Measurements from ENCODE around the gene RCN1.
"Not testable (repeated sequence)": the region's sequence is repeated elsewhere in the genome, so short reads cannot be mapped to it uniquely, and the experiment has no call there.

RCN1 gene

DNA sequence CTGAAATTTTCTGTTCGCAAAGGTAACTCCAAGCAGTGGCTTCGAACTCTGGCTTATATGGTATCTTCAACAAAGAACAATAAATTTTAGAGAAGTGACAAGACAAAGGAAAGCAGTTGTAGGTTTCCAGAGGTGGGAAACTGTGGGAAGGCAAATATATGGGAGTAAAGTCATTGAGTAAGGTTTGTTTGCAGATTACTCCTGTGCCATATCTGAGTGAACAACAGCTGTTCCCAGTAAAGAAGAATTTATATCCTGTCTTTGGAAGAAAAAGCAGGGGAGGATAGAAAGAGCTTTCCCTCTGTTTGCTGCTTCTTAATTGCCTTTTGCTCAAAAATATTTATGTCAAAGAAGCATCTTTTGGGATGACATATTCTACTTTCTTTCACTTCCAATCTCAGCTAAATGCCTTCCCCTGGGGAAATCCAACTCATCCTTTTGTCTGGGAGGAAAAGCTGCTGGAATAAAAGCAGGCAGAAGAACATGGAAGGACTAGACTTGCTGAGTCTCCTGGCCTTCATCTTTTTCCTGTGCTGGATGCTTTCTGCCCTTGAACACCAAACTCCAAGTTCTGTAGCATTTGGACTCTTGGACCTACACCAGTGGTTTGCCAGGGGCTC lies 10.4 kb upstream of the RCN1 start:
- DNase-seq, result no peak

DNA sequence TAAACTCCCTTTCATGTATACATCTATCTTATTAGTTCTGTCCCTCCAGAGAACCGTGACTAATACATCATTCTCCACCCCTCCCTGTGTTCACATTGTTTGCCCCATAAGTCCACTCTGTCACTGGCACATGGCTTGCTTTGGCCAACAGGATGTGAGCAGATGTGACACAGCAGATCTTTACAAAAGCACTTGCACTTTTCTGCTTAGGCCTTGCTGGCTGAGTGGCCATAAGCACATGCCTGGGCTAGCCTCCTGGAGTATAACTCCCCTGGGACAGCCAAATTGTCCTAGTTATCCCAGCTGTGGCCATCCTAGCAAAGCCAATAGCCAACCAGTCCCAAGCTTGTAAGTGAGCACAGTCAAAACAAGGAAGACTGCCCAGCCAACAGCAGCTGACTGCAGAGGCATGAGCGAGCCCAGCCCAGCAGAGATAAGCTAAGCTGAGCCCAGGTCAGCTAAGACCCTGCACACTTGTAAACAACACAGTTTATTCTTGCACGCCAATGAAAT lies 9.7 kb upstream of the RCN1 start:
- DNase-seq, result no peak

DNA sequence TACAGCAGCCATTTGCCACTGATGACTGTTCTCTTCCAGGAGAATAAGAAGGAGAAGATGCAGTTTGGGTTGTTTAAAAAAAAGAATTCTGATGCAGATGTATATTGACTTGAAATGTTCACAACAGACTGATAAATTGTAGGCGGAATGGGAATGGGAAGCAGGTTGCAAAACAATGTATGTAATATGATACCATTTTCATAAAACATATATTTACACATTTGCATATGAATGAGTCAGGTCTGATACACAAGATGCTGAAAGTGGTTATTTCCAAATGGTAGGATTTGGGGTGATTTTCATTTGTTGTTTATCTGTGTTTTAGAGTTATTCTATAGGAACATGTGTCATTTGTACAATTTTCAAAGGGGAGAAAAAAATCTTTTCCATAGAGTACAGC lies 9.0 kb upstream of the RCN1 start:
- DNase-seq, result no peak

DNA sequence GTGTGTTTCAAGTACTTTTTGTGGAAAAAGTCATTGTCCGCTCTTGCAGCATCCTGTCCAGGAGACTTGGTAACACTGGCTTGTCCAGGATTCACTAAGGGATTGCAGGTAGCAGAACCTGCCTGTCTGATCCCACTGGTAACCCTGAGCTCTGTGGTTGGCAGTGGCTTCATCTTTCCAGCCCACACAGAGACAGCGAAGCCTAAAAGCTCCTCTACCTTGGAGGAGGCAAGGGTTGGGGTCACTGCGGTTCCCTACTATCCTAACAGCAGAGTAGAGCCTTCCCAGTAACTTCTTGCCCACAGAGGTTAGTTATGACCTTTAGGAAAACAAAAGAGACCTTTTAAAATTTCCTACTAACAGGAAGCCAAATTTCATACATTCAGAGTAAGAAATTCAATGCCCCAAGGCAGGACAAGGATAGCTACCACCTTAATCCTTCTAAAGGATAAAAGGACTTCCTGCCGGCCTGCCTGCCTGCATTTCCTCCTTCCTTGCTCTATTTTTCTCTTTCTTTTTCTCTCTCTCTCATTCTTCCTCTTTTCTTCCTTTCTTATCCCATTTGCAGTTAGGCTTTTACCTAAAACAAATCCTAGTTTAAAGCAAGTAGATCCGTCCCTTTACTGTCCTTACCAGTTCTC lies 8.4 kb upstream of the RCN1 start:
- DNase-seq, result no peak

DNA sequence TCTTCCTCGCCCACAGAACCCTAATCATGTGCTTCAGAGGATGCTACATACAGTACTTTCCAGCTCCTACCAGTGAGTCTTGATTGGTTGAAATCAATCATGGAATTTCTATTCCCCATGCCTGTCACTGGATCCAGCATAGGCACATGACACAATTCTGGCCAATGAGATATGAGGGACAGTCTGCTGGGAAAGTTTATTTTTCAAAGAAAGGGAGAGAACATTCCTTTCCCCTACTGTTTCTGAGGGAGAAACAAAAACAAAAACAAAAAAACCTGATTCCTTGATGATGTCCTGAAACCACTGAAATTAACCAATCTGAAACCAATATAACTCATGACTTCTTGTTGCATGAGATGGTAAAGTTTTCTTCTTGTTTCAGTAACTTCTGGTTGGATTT lies 3.3 kb upstream of the RCN1 start:
- no peak for DNase-seq

DNA sequence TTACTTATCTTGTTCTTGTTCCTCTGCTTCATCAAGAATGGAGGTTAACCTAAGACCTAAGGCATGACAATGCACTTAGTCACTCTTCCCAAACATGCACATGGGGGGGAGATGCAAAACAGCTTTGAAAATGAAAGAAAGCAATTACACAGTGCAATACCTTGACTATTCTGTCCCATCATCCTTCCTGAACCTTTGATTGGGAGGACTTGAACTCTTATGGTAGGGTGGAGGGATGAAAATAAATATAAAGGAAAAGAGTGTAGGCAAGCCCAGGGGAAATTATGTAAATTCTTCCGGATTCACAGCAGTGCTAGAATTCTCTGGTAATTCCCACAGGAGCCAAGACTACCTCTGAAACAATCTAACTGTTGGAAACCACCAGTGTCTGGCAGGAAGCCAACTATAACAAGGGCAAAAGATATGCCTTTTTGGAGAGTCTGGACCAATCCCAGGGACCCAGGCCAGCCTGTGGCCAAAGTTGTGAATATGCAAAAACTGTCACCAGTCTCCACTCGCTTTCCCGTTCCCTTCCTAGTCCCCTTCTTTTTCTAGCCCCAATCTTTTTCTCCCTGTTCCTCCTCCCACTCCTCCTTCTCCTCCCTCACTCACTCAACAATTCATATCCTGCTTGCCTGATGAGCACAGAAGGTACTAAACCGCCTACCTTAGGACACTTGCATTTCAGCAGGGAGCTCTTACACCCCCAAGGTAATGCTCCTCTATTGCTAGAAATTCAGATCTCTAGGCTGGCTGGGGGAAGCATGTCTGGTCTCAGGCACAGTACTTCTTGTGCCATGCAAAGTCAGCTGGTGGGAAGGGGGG lies 2.5 kb upstream of the RCN1 start:
- peak; percentile 49 for DNase-seq

DNA sequence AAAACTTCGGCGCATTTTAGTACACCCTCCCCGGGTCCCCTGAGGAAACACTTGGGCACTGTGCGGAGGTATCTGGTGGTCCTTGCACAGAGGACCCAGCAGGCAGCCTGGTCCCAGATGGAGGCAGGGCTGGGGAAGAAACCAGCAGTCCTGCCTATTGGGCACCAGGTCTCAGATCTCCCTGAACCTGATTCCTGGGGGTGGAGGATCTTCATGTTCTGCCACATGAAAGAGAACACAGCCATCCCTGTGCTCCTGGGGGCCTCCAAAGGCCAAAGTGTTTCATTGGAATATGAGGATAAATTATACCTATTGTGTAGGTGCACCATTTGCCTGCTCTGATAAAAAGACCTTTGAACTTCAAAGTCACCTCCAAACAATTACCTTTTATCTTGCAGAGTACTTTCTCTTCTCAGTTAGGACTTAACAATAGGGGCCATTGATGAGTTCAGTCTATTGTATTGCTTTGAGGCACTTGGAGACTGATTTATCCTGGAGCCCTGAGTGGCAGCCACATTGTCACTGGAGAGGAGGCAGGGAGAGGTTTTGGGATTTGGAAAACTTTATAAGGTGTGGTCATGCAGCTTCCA lies 1.8 kb downstream of the RCN1 start:
- no peak for DNase-seq

DNA sequence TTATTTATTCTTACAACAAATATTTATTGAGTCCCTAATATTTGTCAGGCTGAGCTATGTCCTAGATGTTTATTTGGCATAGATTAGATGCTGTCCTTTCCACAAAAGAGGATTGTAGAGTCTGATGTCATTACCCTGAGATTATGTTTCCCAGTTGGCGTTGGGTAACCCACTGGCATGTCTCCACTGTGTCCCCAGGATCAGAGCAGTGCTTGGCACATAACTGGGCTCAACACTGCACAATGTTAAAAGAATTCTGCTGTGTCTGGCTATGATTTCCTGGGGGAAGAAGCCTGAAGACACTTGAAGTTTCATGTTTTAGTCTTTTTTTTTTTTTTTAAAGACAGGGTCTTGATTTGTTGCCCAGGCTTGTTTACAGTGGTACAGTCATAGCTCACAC lies 4.0 kb downstream of the RCN1 start:
- no peak for DNase-seq

DNA sequence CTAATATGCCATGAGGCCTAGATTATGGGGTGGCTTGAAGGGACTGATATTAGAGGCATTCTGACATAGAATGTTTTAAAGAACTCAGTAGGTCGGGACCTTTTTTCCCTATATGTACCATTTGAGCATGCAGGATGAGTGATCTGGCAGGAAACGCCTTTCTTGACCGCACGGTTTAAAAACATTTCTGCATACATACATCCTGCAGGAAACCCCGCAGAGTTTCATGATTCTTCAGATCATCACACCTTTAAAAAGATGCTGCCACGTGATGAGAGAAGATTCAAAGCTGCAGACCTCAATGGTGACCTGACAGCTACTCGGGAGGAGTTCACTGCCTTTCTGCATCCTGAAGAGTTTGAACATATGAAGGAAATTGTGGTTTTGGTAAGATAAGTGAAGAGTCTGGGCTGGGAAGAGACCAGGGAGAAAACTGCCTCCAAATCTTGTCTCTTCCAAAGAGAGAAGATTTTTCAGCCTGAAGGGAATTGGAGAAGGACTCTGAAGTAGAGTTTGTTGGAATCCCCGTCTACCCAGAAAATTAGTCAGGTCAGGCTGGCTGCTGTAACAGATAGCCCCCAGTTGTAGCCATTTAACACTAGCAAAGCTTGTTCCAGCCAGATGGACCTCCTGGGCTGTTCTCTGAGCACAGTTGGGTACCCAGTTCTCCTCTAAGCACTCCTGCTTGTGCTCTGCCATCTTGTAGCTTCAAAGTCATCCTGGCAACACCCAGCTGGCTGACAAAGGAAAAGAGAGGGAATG lies 7.4 kb downstream of the RCN1 start:
- DNase-seq, result no peak

DNA sequence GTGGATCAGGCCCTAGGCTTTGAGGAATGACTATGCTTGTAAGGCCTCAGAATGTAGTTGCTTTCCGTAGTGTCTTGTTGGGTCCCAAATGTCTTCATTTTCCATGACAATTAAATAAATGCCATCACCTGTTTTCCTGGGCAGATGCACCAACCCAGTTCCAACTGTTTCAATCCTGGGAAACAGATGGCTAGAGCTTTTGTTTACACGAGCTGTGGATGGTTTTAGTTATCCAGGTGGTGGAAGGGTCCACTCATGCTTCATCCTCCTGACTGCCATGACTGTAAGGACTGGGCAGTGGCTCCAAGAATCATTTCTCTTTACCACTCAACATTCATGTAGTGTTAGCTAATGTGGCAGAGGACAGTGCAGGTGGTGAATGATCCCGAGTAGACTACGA lies 8.6 kb downstream of the RCN1 start:
- DNase-seq, result no peak

DNA sequence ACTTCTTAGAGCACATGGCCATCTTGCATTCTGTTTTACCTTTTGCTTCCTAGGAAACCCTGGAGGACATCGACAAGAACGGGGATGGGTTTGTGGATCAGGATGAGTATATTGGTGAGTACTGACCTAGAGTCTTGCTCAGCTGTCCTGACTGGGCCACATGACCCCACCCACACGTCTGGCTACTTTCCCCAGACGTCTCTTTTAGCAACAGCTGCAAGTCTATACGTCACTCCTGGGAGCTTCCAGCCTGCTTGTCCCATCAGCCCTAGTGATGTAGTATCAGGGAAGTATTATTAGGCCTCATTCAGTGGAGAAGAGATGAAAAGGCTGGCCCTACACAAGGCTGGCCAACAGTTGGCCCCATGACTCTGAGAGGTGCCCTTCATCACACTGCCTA lies 9.6 kb downstream of the RCN1 start:
- DNase-seq, result no peak

DNA sequence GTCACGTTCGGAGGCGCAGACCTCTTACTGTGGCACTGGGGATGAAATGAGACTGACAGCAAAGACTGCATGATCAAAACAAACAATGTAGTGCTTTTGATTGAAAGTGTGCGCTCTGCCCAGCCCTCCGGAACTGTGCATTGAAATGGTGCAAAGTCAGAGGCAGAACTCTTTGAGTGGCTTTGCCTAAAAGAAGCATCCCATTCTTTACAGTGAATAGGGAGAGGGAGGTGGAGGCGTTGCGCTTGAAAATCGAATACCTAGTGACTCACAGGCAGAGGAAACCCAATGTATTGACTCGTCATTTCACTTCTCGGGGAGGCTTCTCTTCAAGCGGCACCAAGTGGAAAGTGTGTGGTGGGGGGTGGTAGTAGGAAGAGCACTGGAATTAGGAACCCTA lies 10.9 kb downstream of the RCN1 start:
- DNase-seq, result no peak

DNA sequence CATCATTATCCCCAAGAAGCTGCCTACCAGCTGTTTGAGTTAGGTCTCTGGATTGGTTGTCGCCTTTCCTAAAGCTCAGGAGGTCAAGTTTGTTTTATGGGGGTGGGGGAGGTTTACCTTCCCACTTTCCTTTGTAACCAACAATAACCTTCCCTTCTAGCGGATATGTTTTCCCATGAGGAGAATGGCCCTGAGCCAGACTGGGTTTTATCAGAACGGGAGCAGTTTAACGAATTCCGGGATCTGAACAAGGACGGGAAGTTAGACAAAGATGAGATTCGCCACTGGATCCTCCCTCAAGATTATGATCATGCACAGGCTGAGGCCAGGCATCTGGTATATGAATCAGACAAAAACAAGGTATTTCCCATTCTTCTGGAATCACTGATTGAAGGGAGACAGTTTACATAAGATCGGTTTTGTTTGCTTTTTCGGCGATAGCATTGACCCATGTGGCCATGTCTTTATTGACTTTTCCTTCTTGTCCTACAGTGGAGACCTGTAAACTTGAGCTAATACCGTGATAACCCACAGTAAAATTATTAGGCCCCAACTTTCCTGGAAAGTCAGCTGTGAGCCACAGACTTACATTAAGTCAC lies 12.3 kb downstream of the RCN1 start:
- not testable (repeated sequence) for DNase-seq

DNA sequence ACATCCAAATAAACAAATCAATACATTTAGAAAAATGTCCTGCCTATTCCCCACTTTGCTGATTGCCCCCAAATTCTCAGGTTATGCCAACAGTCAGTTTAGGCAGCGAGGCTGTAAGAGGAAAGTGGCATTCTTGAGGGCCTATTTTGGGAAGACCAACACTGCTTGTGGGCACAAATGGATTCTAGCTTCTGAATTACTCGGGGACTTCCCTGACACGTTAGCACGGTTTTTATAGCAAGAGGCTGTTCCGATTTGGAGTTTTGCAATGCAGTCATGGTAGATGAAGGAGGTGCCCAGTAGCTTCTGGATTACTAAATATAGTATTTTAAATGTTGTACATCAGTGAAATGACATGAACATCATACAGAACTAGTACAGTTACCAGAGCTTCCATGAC lies 13.1 kb downstream of the RCN1 start:
- no peak for DNase-seq

DNA sequence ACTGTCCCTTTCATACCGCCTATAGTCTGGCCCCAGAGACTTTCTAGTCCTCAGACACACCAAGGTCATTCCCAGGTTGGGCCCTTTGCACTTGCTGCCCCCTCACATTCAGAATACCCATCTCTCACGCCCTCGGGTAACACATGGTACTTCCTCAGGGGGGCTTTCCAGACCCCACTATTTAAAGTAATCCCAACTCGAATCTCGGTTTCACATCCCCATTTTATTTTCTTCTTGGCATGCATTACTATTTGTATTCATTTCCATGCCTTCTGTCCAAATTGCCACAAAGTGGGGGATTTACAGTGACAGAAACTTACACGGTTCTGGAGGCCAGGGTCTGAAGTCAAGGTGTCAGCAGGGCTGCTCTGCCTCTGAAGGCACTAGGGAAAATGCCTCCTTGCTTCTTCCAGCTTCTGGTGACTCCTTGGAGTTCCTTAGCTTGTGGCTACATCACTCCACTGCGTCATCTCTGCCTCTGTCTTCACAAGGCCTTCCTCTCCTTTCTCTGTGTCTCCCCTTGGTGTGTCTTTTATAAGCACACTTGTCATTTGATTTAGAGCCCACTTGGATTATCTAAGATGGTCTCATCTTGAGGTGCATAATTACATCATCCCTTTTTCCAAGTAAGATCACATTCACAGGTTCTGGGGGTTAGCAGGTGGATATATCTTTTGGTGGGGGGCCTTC lies 15.1 kb downstream of the RCN1 start:
- DNase-seq, result no peak

DNA sequence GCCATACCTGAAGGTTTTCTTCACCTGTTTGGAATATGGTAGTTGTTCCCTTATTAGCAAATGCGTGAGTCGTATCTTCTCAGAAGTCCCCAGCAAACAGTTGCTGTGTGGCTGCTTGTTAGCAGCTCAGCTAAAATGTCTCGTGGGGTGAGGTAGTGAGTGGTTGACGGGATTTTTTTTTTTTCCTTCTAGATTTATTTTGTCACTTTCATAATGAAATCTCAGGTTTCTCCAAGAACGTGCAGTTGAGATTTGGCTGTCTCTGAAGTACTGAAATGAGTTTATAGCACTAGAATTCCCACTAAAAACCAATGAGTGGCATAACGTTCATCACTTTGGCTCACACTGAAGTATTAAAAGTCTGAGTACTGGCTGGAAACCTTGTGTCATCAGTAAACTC lies 16.8 kb downstream of the RCN1 start:
- DNase-seq, result no peak

DNA sequence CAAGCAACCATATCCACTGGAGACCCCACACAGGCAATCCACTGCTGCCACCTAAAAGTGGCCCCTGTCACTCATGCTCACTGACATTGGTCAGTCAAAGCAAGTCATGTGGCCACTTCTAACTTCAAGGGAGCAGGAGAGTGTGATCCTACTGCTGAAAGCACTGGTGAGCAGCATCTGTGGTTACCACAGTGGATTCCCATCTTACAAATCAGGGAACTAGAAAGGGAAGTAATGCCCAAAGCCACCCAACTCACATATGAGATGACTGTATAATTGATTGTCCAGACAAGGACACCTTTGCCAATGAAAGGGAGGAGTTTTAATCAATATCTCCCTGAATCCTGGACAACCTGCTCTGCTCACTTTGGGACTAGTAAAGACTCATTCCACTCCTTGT lies 17.7 kb downstream of the RCN1 start:
- DNase-seq, result no peak

DNA sequence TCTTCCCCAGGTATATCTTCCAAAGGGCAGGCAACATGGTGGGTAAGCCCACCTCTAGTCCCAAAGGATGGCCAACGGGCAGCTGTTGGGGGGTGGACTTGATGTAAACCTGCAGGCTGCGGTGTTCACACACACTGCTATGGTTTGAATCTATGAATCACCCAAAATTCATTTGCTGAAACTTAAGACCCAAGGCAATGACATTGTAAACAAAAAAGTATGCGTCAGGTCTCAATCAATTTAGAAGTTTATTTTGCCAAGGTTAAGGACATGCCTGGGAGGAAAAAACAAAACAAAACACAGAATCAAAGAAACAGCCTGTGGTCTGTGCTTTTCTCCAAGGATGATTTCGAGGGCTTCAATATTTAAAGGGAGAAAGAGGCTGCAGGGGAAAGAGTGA lies 18.3 kb downstream of the RCN1 start:
- no peak for DNase-seq

DNA sequence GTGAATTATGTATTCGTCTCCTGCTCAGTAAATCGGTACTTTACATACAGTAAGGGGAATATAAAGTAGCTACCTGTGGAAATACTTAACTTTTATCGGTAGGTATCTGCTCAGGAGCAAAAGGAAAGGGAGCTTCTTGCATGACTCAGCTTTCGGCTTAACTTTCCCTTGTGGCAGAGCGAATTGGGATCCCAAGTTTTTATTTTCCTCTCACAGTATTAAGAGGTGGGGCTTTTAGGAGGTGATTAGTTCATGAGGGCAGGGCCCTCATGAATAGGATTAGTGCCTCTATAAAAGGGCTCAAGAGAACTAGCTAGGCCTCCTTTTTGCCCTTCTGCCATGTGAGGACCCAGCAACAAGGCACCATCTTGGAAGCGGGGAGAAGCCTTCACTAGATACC lies 18.7 kb downstream of the RCN1 start:
- DNase-seq, result no peak

DNA sequence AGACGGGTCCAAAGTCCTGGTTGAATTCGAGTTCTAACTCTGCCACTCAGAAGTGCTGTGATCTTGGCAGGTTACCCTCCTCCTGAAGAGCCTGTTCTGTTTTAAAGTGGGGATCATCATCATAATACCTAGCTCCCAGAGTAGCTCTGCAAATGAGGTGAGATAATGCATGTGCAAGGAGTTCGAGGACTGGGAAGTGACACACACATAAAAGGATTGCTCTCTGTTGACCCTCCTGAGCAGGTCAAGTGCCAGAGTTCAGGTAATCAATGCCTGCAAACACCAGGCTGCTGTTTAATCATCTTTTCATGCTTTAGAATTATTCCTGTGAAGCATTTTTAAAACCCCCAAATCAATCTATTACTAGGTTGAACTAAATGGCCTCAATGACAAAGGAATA lies 19.9 kb downstream of the RCN1 start:
- no peak for DNase-seq

DNA sequence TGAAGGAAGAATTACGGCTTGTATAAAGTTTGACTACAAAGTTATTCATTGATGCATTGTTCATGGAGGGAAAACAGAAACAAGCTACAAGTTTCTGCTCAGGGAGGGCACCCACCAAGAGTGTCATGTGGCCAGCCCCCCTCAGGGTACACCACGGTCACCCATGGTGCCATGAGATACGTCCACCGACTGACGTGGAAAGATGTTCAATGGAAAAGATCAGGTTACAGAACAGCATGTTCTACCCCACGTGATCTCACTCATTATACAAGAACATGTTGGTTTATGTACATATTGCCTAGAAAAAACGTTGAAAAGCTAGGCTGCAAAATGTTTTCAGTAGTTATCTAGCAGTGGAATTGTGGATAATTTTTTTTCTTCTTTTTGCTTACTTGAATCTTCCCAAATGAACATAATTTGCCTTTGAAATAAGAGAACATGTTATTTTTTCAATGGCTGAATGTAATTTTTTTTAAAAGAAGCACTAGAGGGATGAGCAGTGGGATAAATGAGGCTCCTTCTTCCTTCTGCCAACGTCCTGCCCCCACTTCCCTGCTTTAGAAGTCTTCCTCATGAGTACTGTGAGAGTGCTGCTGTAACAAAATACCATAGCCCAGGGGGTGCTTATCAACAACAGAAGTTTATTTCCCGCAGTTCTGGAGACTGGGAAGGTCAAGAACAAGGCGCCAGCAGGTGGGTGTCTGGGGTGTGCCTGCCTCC lies 22.5 kb downstream of the RCN1 start:
- no peak for DNase-seq

DNA sequence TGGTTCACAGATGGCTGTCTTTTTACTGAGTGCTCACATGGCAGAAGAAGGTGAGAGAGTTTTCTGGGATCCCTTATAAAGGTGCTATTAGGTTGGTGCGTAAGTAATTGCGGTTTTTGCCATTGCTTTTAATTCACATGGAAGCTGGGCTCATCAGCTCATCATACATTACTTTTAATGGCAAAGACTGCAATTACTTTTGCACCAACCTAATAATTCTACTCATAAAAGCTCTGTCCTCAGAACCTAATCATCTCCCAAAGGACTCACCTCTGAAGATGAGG lies 23.0 kb downstream of the RCN1 start:
- no peak for DNase-seq

Measured in 8988T (cell line).